ENCODE data around the gene SCTR. TPM values are rescaled to one million over a fixed set of nuclear protein-coding genes. Genes with fewer than 3 reads are reported as not detected.

Gene SCTR
- 6.2 TPM in 1 of 2 replicates, not detected in the other for total RNA-seq

DNA sequence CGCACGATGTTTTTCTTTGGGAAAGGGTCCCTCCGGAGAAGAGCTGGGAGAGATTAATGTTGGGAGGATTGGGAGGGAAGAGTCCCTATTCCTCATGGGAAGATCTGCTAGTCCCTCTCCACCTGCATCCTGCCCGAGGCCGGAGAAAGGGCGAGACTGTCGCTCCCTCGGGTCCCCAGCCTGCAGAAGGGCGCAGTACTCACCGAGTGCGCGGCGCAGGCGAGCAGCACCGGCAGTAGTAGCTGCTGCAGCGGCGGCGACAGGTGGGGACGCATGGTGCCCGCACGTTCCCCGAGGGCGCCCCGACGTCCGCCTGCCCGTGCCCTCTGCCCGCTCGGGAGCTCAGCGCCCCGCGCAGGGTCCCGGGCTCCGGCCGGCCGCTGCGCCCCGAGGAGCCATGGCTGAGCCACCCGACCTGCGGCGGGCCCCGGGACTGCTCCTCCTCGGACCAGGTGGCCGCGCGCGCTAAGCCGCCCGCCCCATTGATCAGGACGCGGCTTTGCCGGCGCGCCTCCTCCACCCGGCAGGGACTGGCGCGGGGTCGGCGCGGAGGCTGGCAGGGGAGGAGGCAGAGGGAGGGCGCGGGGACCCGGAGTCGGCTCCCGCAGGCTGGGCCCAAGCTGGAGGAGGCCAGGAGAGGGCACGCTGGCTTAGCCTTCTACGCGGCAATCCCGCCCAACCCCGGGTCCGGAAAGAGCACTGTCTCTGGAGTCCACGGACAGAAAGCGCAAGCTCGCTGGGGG lies at the start of gene SCTR:
Gene SCTR, minus strand, starts transcription at position 532 of the 743 bp plus-strand sequence. Its CDS starts 257 bp downstream, at position 275.
- no peak for DNase-seq (ENCODE audit: low read depth)

DNA sequence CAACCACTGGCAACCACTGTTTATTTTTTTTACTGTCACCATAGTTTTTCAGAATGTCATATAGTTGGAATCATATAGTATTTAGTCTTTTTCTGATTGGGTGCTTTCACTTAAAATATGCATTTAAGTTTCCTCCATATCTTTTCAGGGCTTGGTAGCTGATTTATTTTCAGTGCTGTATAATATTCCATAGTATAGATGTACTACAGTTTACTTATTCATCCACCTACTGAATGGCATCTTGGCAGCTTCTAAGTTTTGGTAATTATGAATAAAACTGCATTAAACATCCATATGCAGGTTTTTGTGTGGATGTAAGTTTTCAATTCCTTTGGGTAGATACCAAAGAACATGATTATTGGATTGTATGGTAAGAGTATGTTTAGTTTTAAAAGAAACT lies 43.0 kb upstream of the SCTR start:
- no peak for DNase-seq (ENCODE audit: low read depth)

DNA sequence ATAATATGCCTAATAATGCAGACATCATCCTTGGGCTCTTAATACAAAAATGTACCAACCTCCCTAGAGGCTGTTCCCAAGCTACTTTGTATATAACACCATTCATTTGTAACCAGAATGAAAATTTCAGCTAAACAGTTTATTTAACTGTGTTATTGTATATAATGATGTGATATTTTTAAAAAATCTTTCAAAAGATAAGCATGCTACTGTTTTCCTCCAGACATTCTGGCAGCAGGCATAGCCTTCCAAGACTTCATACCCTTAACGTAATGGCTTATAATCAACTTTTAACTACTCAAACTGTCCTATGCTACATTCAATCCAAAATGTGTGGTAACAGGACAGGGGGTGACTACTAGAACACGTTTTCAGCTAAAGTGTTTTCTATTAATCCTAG lies 41.2 kb upstream of the SCTR start:
- no peak for DNase-seq (ENCODE audit: low read depth)

DNA sequence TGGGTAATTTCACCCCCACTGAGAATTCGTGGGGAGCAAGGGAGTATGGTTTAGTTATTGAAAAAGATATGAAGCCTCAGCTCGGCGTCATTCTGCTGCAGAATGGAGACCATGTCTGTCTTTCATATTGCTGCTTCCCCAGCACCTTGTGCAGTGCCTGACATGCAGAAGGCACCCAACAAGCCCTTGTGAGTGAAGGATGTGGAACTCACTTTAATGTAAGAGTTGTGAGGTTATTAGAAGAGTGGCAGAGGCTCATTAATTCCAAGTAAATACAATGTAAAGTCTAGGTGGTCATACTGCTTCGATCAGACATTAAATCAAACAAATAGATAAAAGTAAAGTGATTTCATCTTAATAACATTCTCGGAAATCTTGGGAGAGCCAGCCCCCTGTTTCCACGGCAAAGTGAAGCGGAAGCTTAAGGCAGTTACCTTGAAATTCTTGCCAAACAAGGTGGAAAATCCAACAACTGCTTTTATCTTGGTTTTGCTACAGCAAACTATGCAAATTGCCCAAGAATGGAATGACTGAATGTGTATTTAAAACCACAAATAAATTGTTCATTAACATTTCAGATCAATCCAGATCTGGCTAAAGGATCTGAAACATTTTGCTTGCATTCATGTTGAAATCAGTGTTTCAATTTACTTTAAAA lies 29.5 kb upstream of the SCTR start:
- DNase-seq (ENCODE audit: low read depth) = peak; percentile 88

DNA sequence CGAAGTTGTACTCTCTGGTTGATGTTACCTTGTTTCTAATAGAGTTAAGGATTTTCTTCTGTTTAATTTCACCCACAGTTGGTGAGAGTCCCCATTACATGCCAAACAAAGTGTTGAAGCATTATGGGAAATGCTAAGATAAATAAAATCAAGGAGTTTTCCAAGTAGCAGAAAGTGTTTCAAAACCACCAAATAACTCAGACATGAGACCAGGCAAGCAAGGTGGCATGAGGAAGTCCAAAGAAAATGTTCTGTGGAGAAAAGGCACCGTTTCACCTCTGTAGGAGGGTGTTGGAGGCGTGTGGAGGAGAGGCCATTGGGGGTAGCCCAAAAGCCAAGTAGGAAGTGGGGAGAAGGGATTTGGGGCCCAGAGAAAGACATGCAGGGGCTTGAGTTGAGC lies 28.6 kb upstream of the SCTR start:
- DNase-seq (ENCODE audit: low read depth) = no peak

DNA sequence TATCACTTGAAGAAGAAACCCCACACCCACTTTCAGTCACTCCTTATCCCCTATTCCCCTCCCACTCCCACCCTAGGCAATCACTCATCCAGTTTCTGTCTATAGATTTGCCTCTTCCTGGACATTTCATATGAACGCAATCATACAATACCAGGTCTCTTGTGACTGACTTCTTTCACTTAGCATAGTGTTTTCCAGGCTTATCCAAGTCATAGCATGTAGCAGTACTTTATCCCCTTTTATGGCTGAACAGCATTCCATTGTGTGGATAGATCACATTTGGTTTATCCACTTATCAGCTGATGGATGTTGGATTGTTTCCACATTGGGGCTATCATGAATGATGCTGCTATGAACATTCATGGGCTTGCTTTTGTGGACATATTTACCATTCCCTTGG lies 26.6 kb upstream of the SCTR start:
- DNase-seq (ENCODE audit: low read depth) = no peak

DNA sequence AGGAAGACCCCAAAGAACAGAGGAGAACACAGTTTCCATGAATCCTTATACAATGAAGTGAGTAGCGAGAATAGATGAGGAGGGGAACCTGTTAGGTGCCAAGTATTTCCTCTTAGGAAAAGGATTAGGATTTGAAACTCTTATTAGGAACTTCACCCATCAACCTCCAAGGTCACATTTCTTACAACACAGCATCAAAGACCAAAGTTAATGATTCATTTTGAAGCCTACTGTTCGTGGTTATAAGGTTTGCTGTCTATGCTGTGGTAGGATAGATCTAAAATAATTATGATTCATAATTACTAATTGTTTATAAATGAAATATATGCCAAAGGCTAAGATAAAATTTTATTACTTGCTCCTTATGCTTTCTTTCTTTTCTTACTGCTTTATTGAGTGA lies 26.1 kb upstream of the SCTR start:
- peak; percentile 78 for DNase-seq (ENCODE audit: low read depth)

DNA sequence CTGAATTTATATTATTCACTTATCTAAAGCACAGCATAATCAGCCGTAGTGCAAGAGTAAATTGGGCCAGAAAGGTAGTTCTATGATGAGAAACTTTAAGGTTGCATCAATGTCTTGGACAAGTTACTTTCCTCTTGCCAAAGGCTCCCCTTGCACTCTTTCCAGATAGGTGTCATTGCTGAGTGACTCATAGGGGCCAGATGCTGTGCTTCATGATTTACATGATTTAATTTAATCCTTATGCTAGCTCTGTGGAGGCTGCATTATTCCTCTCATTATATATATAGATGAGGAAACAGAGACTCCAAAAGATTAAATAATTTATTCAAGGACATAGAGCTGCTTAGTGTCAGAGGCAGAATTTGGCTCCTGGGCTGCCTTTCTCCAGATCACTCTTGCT lies 25.0 kb upstream of the SCTR start:
- peak; percentile 73 for DNase-seq (ENCODE audit: low read depth)

DNA sequence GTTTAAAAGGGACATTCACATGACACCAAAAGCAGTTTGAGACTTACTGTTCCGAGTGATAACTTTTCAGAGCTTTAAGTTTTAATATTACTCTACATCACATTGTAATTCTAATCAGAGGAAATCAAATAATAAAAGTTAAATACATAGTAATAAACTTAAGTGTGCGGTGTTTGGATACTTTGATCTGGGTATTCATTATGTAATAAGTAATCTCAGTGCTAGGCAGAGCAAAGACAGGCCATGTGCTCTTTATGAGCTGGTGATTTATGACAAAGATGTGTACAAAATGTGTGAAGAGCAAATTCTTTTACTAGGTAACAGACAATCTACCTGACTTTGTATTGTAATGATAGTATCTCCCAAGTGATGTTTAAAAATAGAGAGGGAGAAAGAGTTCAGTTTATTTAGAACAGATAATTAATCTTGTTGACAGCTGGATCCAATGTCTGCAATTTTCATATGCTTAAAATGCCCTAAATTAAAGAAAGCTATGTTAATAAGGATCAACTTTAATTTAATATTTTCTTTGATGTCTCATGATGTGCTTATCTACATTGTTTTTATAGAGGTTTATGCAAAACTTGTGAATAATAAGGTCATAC lies 24.3 kb upstream of the SCTR start:
- no peak for DNase-seq (ENCODE audit: low read depth)

DNA sequence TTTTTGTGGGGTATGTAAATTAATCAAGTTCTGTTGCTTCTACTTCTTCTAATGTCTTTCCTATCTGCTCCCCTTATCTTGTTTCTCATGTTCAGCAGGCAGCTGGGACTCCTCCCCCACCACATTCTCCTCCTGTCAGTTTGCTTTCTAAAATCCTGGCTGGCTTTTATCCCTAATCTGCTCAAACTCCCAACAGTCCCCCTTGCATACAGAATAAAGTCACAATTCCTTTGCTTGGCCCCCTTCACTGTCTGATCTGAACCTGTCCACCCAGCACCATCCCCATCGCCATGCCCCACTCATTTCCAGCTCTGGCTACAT lies 22.1 kb upstream of the SCTR start:
- DNase-seq (ENCODE audit: low read depth) = no peak

DNA sequence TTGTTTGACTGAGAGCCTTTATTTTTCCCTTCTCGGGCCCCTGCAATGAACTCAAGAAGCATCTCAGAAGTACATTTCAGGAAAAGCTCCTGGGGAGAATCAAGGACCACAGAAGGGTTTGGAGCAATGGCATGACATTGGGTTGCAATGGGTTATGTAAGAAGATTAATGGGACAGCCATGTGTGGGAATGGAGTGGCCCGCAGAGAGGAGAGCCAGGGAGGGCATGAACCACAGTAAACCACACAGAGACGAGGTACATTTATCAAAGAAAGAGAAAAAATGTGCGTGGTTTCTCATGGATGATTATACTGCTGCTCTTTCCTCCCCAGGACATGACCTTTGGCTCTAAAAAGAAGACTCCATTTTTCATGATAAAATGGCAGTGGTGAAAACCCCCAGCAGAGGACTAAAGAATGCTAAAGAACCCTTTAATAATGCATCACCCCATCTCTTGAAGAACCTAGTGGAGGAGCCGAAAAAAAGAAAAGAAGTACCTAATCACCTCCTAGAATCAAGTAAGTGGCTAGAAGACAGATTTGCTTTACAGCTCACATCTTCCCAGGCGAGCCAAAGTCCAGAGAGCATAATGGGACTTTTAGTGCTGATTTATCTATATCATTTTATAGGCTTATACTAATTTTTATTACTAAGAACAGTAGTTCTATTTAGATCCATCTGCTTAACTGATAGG lies 21.6 kb upstream of the SCTR start:
- DNase-seq (ENCODE audit: low read depth) = peak; percentile 87

DNA sequence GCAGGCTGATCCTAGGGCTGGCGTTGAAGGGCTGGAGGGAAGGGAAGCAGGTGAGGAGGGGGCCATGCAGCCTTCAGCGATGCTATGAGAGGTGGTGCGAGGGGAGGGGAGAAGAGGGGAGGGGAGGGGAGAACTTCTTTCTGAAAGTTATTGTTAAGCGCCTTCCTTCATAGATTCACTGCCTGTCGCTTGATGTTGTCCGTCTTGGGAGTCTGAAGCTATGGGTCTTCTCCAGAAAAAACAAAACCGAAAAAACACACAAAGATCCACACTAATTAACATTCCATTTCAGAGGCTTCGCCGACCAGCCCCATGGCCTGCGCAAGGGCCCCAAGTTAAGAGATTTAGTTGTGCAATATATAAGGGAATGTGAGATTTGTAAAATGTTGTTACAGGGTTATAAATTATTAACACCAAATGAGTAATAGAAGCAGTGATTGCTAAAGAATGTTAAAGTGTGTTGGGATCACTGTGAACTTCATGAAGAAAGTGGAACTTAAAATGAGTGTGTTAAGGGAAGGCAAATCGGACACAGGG lies 20.7 kb upstream of the SCTR start:
- DNase-seq (ENCODE audit: low read depth) = peak; percentile 99

DNA sequence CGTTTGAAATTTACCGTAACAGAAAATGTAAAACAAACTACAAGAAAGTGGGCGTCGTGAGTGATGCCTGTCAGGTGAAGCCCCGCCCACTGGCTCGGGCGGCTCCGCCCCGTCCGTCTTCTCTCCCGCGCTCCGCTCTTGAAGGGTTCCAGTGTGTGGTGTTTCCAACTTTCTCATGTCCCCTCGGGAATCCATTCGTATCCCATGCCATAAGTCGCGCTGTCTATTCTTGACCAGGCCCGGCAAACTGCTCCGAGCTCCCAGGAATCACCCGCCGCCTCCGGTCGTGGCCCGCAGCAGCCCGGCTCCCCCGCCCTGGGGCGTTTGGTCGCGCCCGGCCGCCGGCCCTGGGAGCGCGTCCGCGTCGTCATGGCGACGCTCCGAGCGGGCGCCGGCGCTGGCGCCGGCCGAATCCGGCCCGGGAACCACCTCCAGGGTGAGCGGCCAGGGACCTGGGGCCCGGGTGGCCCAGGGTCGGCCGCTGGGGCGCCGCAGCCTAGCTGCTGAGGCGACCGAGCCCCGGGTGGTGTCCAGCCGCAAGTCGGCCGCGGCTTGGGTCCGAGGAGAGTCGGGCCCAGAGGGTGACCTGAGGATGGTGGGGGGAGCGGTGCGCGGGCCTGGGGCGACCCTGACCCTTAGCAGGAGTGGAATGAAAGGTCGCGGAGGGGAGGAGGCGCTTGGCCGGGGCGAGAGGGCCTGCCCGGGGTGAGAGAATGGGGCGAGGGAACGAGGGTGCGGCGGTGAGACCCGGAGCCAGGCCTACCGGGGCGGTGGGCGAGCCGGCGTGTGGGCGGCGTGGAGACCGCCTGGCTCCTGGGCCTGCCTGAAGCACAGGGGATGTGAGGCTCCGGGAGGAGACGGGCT lies 20.0 kb upstream of the SCTR start, which contains the start of gene CFAP221:
Gene CFAP221, plus strand, starts transcription at position 375 of the 864 bp plus-strand sequence. CDS start 1,683 bp downstream, outside the sequence.
- peak; percentile 72 for DNase-seq (ENCODE audit: low read depth)

DNA sequence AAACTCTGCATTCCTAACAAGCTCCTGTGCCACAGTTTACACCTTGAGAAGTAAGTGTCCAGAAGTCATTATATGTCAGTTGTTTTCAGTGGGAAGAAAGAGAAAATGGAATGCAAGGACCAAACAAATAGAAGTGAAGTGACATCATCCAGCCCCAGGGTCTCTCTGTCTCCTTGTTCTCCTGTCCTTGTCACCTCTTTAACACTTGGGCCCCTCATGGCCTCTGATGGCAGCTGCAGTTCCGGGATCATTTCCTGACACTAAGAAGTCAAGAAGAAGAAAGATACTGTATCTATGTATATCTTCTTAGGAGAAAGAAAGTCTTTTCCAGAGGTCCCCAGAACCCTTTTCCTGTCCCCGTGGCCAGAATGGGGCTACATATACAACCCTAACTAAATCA lies 17.2 kb upstream of the SCTR start:
- no peak for DNase-seq (ENCODE audit: low read depth)

DNA sequence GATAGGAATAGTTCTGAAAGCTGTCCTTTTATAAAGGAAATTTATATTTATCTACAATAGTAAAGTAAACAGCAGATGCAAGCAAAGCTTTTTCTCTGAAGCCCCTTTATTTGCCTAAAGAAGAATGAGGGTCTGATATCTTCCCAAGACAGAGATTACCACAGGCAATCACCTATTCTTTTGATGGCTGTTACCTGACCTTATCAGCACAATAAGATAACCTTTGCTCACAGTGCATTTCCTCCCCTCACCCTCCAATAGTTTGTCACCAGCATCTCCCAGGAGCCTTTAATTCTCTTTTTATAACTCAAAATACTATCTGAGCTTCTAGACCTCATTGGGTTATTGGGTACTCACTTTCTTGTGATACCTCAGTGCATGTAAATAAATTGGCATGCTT lies 13.5 kb upstream of the SCTR start:
- no peak for DNase-seq (ENCODE audit: low read depth)

DNA sequence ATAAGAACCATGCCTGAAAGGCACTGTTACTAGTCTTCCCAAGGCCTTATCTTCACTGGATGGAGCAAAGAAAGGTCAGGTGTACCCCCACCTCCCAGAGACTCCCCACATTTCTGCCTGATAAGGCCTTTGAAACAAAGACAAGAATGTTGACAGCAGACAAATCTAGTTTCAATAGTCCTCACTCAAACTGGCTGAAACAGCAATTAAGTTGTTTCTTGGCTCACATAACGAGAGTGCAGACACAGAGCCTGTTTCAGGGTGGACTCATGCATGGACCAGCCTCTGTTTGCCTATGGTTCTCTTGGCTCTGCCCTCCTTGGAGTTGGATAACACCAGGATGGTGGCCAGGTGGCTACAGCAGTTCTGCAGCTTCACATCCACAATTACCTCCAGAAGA lies 12.4 kb upstream of the SCTR start:
- DNase-seq (ENCODE audit: low read depth) = no peak

DNA sequence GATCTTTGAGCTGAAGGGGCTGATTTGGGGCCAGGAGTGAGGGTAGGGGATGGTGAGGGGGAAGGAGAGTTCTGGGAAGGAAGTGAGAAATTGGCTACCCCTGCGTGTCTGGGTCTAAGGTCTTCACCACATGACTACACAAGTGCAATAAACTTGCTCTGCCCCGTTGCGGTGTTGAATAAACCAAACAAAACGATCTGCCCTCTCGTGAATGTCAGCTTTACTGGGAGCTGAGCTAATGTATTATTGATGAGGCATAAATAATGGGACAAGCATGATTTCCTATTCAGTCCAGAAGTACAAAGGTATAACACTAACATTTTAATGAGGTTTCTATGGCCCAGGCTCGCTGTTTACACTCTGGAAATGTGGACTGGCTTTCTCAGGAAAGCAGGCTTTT lies 11.9 kb upstream of the SCTR start:
- peak; percentile 89 for DNase-seq (ENCODE audit: low read depth)

DNA sequence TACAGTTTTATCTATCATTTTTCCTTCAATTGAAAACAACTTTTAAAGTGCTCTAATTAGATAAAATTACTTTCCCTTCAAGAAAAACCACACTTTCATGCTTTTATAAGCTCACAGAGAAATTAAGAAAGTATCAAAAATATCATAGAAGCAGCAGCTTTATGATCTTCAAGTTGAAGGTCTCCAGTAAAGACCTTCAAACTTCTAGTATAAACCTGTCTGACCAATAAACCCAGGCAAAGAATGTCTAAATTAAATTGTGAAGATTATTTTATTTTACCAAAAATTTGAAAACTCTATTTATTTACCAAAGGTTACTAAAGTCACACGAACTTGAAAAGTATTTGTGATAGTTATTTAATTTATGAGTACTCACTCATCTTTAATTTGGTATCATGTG lies 9.3 kb upstream of the SCTR start:
- DNase-seq (ENCODE audit: low read depth) = no peak

DNA sequence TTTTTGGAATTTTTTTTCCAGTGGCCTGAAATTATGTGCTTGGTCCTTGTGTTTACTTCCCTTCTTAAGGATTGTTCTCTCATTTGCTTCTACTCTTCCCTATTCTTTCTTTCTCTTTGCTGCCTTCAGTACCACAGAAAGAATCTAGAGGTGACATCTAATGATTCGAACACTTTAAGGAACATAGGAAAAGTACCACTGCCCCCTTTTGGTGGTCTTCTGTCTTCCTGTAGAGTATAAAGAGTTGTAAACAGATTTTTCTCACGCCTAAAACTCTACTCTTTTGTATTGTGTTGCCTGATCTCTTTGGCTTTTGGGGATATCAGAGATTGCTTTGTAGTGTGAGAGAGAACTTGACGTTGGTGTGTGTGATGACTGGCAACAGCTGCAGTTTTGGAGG lies 7.0 kb upstream of the SCTR start:
- DNase-seq (ENCODE audit: low read depth) = no peak

DNA sequence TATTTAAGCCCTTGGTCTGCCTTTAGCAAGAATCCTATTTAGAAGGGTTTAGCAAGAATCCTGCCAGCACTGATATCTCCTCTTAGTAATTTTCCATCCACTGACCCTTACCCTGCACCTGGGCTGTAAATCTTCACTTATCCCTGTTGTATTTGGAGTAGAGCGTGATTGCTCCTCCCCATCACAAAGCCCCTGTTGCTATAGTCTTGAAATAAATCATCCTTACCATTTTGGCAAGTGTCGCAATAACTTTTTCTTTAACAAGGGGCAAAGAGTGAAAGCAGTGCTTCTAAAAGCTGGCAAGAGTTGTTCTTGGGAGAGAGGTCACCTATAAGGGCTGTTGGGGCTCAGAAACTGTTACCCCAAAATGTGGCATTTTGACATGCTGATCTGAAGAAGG lies 3.7 kb upstream of the SCTR start:
- DNase-seq (ENCODE audit: low read depth) = no peak

DNA sequence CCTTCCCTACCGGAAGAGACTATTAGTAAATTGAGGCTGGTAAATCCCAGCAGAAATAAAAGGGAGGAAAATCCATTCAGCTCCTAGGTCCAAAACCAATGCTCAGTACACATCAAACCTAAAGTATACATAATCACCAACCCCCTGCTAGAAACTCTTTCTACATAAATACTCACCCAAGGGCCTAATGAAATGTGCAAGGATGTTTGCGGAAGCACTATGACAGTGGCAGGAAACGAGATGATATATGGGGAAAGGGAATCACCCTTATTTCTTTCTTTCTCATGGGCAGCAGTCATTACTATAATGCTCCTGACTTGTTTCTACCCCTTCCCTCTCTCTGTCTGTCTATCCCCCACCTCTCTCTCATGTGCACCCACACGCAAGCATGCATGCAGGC lies 1.3 kb upstream of the SCTR start:
- DNase-seq (ENCODE audit: low read depth) = no peak
